Endothelial cell of umbilical vein (primary cell): Measurements from ENCODE around the gene KRT26. TPM values are rescaled to one million over a fixed set of nuclear protein-coding genes. Genes with fewer than 3 reads are reported as not detected.

Experiments used
- BruUV-seq: library from RNA; stranded (reverse); fragments of 400-500 nt; replicated peaks from 2 replicates; lab custom pipeline; 2021; lab: Mats Ljungman, UMichigan
- CTCF ChIA-PET: fragments of 300-600, 350-600 bp; sonication (Branson Sonifier 250); formaldehyde crosslinking; loops from one replicate; lab custom pipeline; 2021; ENCODE audit warnings: antibody characterized with exemption, inconsistent platforms; lab: Charles Lee
- POLR2A ChIA-PET: fragments of 300-600, 350-600 bp; sonication (Branson Sonifier 250); formaldehyde crosslinking; loops from one replicate; lab custom pipeline; 2021; ENCODE audit warnings: antibody characterized with exemption, inconsistent platforms; lab: Charles Lee
- DNase-seq: peaks from one replicate; pipeline ENCODE4 v3.0.0-alpha.2; 2011; ENCODE audit warnings: low read depth, low spot score
- FAIRE-seq: peaks from 2 replicates; lab custom pipeline; 2011; peaks lifted over from hg19 to GRCh38; lab: Jason Lieb, UNC
- H2AFZ ChIP-seq: 2 replicates; pipeline ENCODE4 v1.6.0; 2012; ENCODE audit warnings: low read depth, low read length, control low read depth, inconsistent platforms
- H3K27ac ChIP-seq: 2 replicates; pipeline ENCODE4 v1.5.1; 2011; ENCODE audit warnings: low read depth, mild to moderate bottlenecking, control low read depth, low read length, moderate library complexity; ENCODE audit not compliant: insufficient read depth
- H3K27me3 ChIP-seq, 2 experiments: 2 replicates each; pipeline versions ENCODE4 v1.6.0 to v1.6.1; 2011; ENCODE audit warnings: low read length in 2 of 2, mixed read lengths in 1 of 2; ENCODE audit not compliant: control insufficient read depth in 2 of 2, insufficient read depth in 2 of 2
- H3K36me3 ChIP-seq, 2 experiments: 2 replicates in 1 of 2; 3 replicates in 1 of 2; pipeline ENCODE4 v1.5.1; 2011; ENCODE audit warnings: low read length in 2 of 2, mild to moderate bottlenecking in 1 of 2, moderate library complexity in 1 of 2; ENCODE audit not compliant: control insufficient read depth in 2 of 2, insufficient read depth in 2 of 2; ENCODE audit errors: extremely low read depth in 1 of 2
- H3K4me1 ChIP-seq: 3 replicates; pipeline ENCODE4 v1.5.1; 2011; ENCODE audit warnings: mild to moderate bottlenecking, low read length; ENCODE audit not compliant: control insufficient read depth, insufficient read depth; ENCODE audit errors: extremely low read depth
- H3K4me2 ChIP-seq: 2 replicates; pipeline ENCODE4 v1.6.1; 2011; ENCODE audit warnings: low read length, control low read depth, mixed read lengths; ENCODE audit not compliant: insufficient read depth
- H3K4me3 ChIP-seq, 3 experiments: fragments of 200-600 bp in 1 of 3; sonication (generic), shearing (Covaris generic) in 1 of 3; replicated peaks in 1 of 3; 2 replicates each; pipeline ENCODE4 v1.5.1; 2011 to 2016; ENCODE audit warnings: control low read depth in 3 of 3, low read length in 3 of 3, mild to moderate bottlenecking in 2 of 3, inconsistent platforms in 1 of 3, low read depth in 1 of 3, moderate library complexity in 1 of 3; ENCODE audit not compliant: insufficient read depth in 1 of 3
- H3K79me2 ChIP-seq: 2 replicates; pipeline ENCODE4 v1.6.0; 2012; ENCODE audit warnings: low read length, inconsistent platforms; ENCODE audit not compliant: control insufficient read depth, insufficient read depth
- H3K9ac ChIP-seq: replicated peaks from 2 replicates; pipeline ENCODE3; 2011; ENCODE audit warnings: low read length, control low read depth; ENCODE audit not compliant: insufficient read depth; ENCODE audit errors: extremely low read depth
- H3K9me1 ChIP-seq: replicated peaks from 3 replicates; pipeline ENCODE4 v1.6.0; 2011; ENCODE audit warnings: mild to moderate bottlenecking, low read length; ENCODE audit not compliant: control insufficient read depth, insufficient read depth; ENCODE audit errors: extremely low read depth
- H3K9me3 ChIP-seq: replicated peaks from 2 replicates; pipeline ENCODE4 v1.5.1; 2012; ENCODE audit warnings: low read length, inconsistent platforms; ENCODE audit not compliant: control insufficient read depth, insufficient read depth
- H4K20me1 ChIP-seq: replicated peaks from 2 replicates; pipeline ENCODE3; 2011; ENCODE audit warnings: mild to moderate bottlenecking, low read length; ENCODE audit not compliant: control insufficient read depth, insufficient read depth; ENCODE audit errors: extremely low read depth
- GATA2 ChIP-seq: IDR thresholded peaks from 2 replicates; pipeline ENCODE4 v1.7.0; 2011; ENCODE audit warnings: low read depth, mild to moderate bottlenecking, moderate library complexity, mixed read lengths, low read length; ENCODE audit not compliant: insufficient read length, insufficient read depth
- POLR2A ChIP-seq: IDR thresholded peaks from 2 replicates; pipeline ENCODE4 v1.6.1; 2012; ENCODE audit warnings: low read depth, mild to moderate bottlenecking, control low read depth, low read length
- POLR2AphosphoS5 ChIP-seq: IDR thresholded peaks from 2 replicates; pipeline ENCODE4 v1.6.1; 2012; ENCODE audit warnings: low read depth, mild to moderate bottlenecking, control low read depth, low read length, moderate library complexity; ENCODE audit not compliant: insufficient read depth
- dilution Hi-C: fragments of 300-500 bp; cut with MboI; formaldehyde crosslinking; loops from one replicate; pipeline ENCODE4 v1.15.0; 2019; ENCODE audit warnings: low sequenced_read_pairs; ENCODE audit not compliant: extremely low pct_ligation_motif_present
- intact Hi-C: fragments of 100-400 bp; cut with micrococcal nuclease; formaldehyde crosslinking; loops from one replicate; pipeline ENCODE4 v1.10.0; 2022
- polyA plus RNA-seq, 4 experiments: library from polyadenylated mRNA; depleted of rRNA in 3 of 4; stranded (reverse) in 3 of 4; unstranded in 1 of 4; fragments of >200 nt; gene quantifications; 2 replicates each; pipeline versions ENCODE4 v1.2.1 to v1.2.3, GENCODE V29; 2011 to 2012; ENCODE audit warnings: missing spikeins in 1 of 4
- total RNA-seq: library from RNA; stranded (reverse); gene quantifications from 2 replicates; pipeline ENCODE4 v1.2.3, GENCODE V29; 2021
- TF ChIP-seq, protein P1 (sequence below), 2 donors: IDR thresholded peaks; 1 replicate in 1 of 2; 2 replicates in 1 of 2; pipeline ENCODE4 v1.5.1; 2011; ENCODE audit warnings: low read length in 2 of 2, mild to moderate bottlenecking in 2 of 2, moderate library complexity in 2 of 2, control low read depth in 1 of 2, inconsistent platforms in 1 of 2, low read depth in 1 of 2; ENCODE audit not compliant: insufficient read depth in 1 of 2; ENCODE audit errors: extremely low read depth in 1 of 2

The KRT26 gene
- total and polyA plus RNA-seq, 2 donors (not counting 3 experiments of a cell fraction or from before 2014, with no cell fraction given) = not detected

- Histone ChIP-seq H3K9ac (peak overlapping the region; percentile 94), H3K27ac (peak overlapping the region; percentile 75), H3K79me2 (no peaks in the 10 kb centered on the region), H3K4me2 (peak overlapping the region; percentile 93), H3K9me1 (no peaks in the 10 kb centered on the region), H4K20me1 (no peaks in the 10 kb centered on the region), H3K4me1 (peaks cover 9% of the 10 kb centered on the region), H3K27me3 (no peaks in the 10 kb centered on the region), H2AFZ (peak overlapping the region; percentile 98), H3K9me3 (no peaks in the 10 kb centered on the region), H3K4me3 (peak overlapping the region; percentile 49 to 99 (median 98)), H3K36me3 (peaks cover 0 to 2% of the 10 kb centered on the region in 2 experiments)
- peak; percentile 70 for FAIRE-seq
- DNase-seq = peak; percentile 77
- intact Hi-C loops = loop anchor here (1.0 to 5.0 kb wide), 2 partner anchors 171 to 848 kb away; no protein-coding TSS in a partner anchor
- dilution Hi-C loops = no loop called here
- ChIA-PET CTCF (interaction anchor here (0.7 to 2.0 kb wide), 9 partner anchors 15 to 848 kb away, joined by 3 to 10 read pairs (median 4); no protein-coding TSS in a partner anchor), POLR2A (interaction anchor here (0.8 to 1.0 kb wide), 2 partner anchors 14 to 869 kb away, joined by 4 to 5 read pairs; partner anchors contain the start of gene EIF1)
- TSS peak; percentile 85 for BruUV-seq
- TF ChIP-seq GATA2 (peak; percentile 18), POLR2A (peak; percentile 48), POLR2AphosphoS5 (peak; percentile 68)
- TF ChIP-seq, protein P1, sequence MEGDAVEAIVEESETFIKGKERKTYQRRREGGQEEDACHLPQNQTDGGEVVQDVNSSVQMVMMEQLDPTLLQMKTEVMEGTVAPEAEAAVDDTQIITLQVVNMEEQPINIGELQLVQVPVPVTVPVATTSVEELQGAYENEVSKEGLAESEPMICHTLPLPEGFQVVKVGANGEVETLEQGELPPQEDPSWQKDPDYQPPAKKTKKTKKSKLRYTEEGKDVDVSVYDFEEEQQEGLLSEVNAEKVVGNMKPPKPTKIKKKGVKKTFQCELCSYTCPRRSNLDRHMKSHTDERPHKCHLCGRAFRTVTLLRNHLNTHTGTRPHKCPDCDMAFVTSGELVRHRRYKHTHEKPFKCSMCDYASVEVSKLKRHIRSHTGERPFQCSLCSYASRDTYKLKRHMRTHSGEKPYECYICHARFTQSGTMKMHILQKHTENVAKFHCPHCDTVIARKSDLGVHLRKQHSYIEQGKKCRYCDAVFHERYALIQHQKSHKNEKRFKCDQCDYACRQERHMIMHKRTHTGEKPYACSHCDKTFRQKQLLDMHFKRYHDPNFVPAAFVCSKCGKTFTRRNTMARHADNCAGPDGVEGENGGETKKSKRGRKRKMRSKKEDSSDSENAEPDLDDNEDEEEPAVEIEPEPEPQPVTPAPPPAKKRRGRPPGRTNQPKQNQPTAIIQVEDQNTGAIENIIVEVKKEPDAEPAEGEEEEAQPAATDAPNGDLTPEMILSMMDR (IDR thresholded peaks at IDR 0.05; ENCODE audit: extremely low read depth in 1 of 2, insufficient read depth in 1 of 2, low read depth in 1 of 2, low read length in 2 of 2) = no peak
Measured at GRCh38 chr17:40818733-40819527, 46.9 kb upstream of the KRT26 start.
